CD1c-positive myeloid dendritic cell (primary cell): ENCODE data around the gene CCDC148.

Experiments
- DNase-seq: peaks from one replicate; pipeline ENCODE4 v3.0.0-alpha.2; 2016; ENCODE audit errors: extremely low spot score

Gene CCDC148

DNA sequence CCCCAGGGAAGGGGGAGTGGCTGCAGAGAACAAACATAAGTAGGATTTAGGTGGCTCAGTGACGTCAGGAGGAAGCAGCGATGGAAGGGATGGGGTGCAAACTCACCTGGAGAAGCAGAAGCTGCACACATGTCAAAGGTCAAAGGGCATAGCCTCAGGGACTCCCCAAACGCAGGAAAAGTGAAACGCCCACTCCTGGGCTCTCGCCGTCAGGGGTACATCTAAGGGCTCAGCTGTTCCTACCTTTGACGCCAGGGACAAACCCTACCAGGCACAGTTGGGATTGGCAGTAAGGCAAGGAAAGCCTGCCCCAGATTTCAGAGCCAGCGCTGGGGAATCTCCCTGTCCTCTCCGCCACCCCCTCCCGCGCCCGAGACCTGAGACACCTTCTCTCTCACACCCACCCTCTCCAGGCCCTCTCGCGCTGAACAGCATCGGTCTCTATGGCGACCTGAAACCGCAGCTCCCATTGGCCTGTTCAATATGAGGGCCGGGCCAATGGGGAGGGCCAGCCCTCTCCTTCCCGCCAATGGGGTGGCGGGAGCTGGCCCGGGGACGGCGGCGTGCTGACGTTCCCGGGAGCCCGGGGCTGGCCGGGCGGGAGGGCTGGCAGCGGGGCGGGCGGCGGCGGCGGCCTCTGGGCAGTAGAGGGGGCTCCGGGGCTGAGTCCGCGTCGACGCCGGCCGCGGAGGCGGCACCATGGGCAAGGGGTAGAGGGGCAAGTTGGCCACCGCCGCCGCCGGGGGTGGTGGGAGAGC is at the start of gene CCDC148, which contains the start of gene PKP4:
Gene CCDC148 (minus strand): TSS at position 445 of the 758 bp plus-strand sequence. CDS start 314 bp downstream, at position 131.
Gene PKP4 (plus strand): TSS at position 644 of the 758 bp plus-strand sequence. CDS start 76,233 bp downstream, outside the sequence.
- DNase-seq: peak; percentile 94

DNA sequence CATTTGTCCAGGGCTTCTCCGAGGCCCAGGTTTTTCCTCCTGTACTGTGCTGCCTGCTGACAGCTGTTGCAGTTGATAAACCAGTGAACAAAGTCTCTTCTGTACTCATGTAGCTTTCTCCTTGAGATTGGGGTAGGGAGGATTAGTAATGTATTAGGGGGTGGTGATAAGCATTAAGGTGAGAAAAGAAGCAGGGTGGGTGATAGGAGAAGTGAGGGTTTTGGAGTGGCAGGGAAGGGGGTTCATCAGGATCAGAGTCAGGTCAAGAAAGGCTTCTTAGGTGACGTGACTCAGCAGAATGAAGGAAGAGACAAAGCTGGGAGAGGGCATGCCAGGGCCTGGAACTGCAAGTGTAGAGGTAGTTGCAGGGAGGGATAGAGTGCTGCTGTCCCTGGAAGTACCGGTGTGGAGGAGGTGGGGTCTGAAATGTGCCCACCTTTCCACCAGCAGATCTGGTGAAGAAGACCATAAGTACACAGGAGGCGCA is 48.9 kb upstream of the CCDC148 start:
- no peak for DNase-seq

DNA sequence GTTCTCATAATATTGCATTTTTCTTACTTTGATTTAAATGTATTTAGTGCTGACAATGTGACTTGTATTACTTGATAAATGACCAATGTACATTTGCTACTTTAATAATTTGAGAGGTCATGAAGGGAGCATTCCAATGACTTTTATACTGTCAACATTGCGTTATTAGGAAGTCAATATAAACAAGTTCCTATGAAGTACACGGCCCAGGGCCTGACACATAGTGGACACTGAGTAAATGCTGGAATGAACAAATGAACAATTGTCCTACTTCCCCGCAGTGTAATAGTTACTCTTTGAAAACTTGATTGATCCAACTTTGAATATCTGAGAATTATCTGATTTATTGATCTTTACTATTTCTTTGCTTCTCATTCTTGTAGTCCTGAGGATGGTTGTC is 47.5 kb upstream of the CCDC148 start:
- DNase-seq: no peak

DNA sequence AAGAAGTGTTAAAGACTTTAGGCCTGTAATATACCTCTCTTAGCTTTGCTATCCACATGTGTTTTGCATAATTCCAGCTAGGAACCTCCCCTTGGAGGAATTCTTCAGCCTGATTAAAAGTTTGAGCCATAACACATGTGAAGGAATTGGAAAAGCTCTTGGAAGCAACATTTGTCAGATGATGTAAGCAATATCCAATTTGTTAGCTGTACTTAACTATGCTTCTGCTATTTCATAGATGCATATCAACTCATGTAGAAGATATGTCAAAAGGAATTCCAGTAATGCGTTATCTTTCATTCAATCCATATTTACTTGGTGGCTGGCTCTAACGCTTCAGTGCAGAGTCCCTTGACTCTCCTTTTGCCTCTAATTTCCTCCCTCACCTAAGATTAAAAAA is 46.4 kb upstream of the CCDC148 start:
- DNase-seq: no peak

DNA sequence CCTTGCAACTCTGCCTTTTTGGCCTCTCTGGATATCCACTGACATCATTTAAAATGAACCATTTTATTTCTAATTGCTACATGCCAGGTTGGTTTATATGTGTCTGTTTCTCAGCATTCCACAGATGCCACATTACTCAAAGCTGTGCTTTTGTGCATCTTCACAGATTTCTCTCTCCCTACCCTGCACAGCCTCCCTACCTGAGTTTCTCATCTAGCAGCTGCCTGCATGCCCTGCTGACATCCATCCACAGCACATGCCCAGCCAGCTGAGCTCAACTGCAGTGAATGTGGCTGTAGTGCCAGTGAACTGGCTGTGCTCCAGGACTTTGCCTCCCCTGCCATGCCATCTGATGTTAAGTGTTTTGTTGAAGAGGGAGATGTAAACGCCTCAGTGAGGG is 44.7 kb upstream of the CCDC148 start:
- DNase-seq: no peak

DNA sequence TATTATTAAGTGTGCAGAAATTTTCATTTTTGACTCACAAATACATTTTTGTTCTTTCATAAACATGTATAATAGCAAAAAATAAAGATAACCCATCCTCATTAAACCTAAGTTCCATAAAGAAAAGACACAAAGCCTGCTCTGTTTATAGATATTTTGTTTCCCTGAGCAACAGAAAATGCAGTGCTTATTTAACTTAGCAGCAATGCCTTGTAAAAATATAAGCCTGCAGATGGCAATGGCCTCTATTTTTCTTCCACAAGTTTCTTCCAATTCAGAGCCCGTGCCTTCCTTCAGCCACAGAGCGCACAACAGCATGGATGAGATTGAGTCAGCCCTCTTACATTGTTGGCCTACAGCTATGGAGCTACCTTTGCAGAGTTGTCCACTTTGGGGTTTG is 43.8 kb upstream of the CCDC148 start:
- DNase-seq: no peak

DNA sequence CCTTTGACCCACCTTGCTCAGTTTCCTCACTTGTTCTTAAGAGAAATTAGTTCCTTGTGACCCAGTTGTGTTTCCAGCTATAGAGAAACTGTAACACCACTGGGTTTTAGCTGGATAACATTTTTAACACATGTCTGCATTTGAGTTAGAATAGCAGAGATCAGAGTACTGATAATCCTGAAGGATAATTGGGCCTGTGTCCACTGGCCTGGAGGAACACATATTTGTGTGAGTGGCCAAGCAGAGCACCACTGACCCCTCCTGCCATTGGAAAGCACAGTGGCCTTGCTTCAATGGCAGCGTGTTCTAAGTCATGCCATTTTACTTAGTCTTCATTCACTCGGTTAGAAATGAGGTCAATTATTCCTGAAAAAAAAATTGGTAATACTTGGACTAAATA is 42.8 kb upstream of the CCDC148 start:
- DNase-seq: no peak

DNA sequence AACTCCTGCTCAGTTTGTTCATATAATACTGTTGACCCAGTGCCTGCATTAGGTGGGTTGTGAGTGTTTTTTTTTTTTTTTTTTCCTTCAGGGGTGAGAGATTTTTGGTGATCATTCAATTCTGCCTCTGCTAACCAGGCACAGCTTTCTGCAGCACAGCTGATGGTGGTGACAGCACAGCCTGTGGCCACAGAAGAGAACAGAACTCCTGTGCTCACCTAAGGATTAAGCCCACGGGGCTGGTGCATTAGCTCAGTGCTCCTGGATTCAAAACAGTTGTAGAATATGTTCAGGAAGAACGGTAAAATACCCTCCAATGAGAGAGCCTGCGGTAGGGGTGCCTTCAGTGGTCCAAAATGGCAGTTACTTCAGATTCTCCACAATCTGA is 42.2 kb upstream of the CCDC148 start:
- DNase-seq: no peak

DNA sequence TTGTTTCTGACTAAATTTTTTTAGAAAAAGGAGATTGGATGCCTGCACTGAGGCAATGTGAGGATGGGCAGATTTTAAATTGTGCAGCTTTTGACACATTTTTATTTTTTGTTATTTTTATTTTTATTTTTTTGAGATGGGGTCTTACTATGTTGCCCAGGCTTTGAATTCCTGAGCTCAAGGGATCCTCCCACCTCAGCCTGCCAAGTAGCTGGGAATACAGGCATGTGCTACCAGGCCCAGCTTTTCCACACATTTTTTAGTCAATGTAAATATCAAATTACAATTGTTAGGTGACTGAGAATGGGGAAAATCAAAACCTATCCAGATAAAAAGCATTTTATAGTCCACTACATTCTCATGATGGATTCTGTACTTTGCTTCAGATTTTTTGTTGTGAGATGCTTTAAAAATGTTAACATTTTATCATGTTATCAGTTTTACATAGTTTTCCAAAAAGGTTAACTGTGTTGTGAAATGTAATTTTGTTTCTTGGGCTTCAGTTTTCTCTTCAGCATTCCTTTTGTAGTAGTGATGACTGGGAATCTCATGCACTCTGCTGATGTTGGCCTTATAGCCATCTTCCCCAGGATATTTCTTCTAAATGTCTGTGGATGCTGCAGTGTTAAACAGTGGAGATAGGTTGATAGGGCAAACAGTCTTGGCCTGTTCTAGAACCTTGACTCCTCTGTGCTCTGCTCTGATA is 41.6 kb upstream of the CCDC148 start:
- no peak for DNase-seq

DNA sequence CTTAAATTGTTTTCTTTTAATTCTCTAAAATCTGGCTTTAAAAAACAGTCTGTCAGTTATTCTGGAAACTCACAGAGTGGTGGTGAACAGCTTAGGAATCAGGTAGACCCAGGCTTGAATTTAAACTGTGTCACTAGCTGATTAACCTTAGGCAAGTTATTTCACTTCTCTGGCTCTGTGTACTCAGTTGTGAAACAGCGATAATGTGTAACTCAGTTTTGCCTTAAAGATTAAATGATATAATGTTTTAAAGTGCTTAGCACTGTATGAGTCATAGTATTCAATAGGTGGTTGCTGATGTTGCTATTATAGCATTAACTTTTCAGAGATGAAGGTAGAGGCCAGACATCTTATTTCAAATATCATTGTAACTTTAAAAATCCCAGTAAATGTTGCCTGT is 40.9 kb upstream of the CCDC148 start:
- no peak for DNase-seq

DNA sequence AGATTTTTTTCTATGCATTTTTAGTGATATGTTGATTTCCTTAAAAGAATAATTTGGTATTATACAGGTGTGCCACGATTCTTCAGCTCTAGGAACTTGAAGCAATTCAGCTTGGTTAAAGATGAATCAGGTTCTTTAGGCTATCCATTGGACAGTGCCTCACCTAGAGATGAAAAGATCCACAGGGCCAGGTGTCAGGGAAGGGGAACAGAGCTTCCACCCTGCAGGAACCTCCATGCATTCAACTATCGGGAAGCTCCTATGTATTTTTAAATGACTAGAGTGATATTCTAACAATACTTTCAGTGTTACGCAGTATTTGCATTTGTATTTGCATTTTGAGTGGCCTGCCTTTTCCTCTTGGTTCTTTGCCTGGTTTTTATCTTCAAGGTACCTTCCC is 40.4 kb upstream of the CCDC148 start:
- DNase-seq: no peak

DNA sequence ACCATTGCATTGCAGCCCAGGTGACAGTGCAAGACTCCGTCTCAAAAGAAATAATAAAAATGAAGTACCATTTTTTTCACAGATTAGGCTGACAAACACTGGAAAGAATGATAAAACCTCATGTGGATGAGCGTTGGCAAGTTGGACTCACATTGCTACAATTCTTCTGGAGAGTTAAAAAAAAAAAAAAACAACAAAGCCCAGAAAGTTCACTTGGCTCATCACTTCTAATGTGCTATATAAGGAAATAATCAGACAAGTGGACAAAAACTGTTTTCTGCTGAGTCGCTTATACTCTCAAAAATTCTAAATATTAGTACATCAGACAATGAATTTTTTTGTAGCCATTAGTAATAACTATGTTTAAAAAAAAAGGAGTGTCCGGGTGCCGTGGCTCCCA is 38.6 kb upstream of the CCDC148 start:
- no peak for DNase-seq

DNA sequence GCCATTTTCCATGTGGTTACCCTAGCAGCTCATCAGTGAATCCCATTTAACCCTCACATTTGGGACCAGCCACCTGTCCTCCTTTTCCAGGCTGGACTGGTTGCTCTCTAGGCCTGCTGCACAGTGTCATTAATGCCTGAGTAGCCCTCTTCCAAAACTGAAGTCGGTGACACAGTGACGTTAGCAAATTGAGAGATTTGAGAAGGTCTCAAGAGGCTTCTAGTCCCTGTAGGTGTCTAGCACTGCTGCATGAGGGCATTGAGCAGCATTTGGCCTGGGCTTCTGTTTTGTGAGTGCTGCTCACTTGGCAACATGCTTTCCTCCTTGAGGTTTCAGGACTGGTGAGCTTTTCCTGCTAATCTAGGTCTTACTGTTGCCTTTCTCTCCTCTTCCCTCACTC is 36.9 kb upstream of the CCDC148 start:
- no peak for DNase-seq

DNA sequence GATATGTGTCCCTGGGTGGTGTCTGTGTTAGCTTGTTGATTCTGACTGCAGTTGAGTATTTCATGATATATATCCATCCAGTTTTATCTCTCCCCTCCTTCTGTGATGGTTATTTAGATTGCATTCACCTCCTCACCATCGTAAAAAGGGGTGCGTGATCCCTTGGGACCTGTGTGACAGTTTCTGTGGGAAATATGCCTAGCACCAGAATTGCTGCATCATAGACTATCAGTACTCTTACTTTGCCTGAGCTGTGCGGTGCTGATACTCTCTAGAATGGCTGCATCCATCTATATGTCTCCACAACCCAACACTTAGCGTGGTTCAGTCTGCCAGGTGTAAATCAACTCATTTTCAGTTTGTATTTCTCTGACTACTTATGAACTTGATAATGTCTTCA is 34.5 kb upstream of the CCDC148 start:
- no peak for DNase-seq

DNA sequence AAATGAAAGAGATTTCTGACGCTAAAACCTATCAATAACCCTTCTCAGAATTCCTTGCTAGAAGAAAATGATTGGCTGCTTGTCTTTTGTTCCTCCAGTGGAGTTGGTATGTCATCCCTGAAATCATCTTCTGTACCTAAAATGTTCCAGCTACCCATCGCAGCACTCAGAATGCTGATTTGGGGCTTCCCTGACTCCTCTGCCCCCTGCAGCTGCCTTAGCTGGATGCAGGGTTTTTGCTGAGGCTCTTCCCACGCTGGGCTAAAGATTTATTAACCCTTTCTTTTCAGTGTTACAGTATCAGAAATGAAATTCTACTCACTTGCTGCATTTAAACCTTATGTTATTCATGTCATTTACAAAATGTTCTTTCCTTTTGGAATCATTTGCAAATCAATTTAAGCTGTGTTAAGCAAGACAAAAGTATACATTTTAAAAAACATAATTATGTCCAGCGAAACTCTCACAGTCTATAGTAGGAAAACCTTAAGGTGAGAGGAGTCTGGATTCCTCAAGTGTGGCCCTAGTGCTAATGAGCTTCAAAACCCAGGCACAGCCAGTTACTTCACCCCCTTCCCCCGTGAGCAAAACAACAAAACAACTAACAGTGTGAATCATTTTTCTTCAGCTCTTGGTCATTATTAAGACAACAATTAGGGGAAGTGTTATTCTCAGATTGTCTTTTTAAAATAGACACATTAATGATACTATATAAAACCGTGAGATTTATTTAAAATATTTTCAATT is 33.0 kb upstream of the CCDC148 start:
- no peak for DNase-seq

DNA sequence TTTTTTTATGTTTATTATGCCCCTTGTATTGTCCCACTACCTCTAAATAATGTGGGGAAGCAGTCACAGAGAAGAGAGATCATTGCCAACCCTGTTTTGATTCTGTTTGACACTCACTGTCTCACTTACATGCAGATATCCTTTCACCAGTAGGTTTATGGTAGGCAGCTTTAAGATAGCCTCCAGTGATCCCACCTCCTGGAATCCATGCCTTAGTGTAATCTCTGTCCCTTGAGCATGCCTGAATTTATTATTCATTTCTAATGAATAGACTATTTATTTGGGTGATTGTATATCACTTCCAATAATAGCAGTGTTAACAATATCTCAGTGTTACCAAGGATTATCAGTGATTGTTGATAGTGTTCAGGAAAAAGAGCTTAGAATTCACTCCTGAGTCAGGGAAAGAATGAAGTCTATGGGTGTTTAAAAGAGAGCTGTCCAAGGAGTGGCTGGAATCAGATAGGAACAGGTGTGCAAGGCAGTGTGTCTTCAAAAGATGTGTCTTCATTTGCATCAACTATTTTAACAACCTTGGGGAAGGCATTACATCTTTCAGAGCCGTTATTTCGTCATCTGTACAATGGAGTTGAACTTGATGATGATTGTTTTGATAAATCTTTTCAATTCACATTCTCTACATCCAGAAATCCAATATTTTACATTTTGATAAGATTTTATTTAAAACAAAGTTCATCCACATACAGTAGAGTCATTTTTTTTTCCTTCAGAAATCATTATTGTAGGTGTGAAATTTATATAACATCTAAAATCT is 32.1 kb upstream of the CCDC148 start:
- no peak for DNase-seq

DNA sequence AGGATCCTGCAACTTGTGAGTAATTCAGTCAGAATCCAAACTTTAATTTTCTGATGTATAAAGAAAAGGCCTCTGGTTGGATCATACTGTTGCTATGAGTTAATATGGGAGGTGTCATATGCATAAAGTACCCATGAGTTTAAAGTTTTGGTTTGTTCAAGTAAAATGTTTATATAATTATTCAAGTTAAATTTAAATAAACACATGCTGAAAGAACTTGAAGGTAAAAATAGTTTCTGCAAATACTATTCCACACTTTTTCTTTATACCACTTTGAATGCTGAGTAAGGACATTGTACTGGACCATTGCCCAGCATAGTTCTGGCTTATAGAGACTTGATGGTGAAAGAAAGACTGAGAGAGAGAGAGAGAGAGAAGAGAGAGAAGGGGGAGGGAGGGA is 30.9 kb upstream of the CCDC148 start:
- no peak for DNase-seq

DNA sequence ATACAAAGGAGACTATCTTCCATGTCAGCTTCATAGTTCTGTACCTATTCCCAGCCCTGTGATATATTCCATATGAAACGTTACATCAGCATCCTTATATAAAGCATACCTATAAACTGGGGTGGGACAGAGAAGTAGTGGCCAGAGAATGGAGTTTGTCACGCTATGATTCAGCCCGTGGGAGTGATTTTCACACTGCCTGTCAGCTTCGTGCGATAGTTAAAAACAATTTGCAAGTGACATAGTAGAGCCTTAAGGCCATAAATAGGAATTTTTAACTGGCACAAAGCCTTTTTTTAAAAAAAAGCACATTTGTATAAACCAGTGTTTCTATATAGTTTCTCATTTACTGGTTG is 30.4 kb upstream of the CCDC148 start:
- DNase-seq: no peak

DNA sequence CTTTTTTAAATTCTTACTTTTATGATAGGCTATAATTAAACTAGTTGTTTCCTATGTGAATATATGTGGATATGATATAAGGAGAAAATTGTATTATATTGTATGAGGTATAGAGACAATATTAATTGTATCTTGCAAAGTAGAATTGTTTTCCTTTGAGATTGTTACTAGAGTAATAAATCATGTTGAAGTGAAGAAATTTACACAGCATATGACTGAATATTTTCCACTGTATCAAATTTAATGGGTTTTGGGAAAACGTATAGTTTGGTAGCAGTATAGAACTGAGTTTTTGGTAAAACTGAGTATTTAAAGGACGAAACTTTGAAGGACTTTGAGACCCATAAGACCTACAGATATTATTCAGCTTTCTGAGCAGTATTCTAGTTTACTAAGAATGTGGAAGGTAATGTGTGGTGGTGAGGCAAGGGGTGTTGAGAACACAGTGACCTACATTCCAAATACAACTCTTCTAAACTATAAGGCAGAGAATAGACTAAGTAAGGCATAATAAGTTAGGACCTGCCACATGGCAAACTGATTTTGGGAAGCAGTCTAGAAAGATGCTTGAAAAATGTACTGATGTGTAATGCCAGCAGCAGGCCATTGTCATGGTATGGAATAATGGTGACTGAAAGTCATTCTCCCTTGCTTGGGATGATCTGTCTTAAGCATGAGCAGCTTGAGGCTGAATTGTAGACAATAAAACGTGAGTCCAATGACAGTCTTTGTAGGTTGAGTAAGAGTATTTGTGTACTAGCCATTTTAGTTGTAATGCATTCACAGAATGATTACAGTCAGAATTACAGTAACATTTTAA is 29.8 kb upstream of the CCDC148 start:
- DNase-seq: no peak

DNA sequence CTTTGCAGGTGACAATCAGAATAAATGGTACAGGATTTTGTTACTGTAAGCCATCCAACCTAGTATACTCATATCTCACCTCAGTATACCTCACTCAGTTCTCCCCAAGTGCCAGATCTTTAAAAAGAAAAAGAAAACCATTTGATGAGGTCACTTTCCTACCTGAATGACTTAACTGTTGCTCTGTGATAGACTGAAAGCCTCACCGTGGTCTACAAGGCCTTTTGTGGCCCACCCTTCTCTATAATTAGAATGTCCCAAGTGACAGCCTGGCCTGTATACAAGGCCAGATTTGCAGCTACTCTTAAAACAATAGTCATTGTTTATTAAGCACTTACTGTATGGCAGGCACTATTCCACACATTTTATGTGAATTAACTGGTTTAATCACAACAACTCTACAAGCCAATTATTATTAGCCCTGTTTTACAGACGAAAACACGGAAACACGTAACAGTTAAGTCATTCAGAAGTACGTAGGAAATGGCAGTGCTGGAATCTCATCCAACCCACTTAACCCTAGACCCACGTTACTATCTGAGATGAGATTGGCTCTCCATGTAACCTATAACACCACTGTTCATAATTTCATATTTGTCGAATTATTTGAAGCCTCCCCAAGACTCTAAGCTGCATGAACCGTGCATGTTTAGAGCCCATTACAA is 28.5 kb upstream of the CCDC148 start:
- DNase-seq: no peak
